Measurements from ENCODE around the gene LCLAT1.

The LCLAT1 gene

GRCh38 chr2:30434708-30435107 is 12.3 kb upstream of the LCLAT1 start:
- H3K9me3 Mint-ChIP-seq = no peaks in the 10 kb centered on the region
- ATAC-seq (ENCODE audit: low read depth) = no peak
- no peak overlapping the region for H3K4me3 Mint-ChIP-seq
- H3K4me1 Mint-ChIP-seq = peaks cover 13% of the 10 kb centered on the region
- H3K36me3 Mint-ChIP-seq = peaks cover 2% of the 10 kb centered on the region
- no peaks in the 10 kb centered on the region for H3K27me3 Mint-ChIP-seq
- no peak overlapping the region for H3K27ac Mint-ChIP-seq
- DNase-seq (ENCODE audit: low spot score in 2 of 2) = no peak

GRCh38 chr2:30436859-30437435 is 10.1 kb upstream of the LCLAT1 start:
- no peaks in the 10 kb centered on the region for H3K9me3 Mint-ChIP-seq
- peak; percentile 88 for ATAC-seq (ENCODE audit: low read depth)
- peak in 1 of 2 donors; percentile 16 for DNase-seq (ENCODE audit: low spot score in 2 of 2)
- H3K36me3 Mint-ChIP-seq = peaks cover 2% of the 10 kb centered on the region
- H3K4me3 Mint-ChIP-seq = no peak overlapping the region
- H3K27me3 Mint-ChIP-seq = no peaks in the 10 kb centered on the region
- peak overlapping the region; percentile 89 for H3K27ac Mint-ChIP-seq
- peaks cover 13% of the 10 kb centered on the region for H3K4me1 Mint-ChIP-seq

GRCh38 chr2:30437809-30438548 is 9.1 kb upstream of the LCLAT1 start:
- ATAC-seq (ENCODE audit: low read depth) = no peak
- Mint-ChIP-seq H3K9me3 (no peaks in the 10 kb centered on the region), H3K27ac (peak overlapping the region; percentile 89), H3K4me3 (no peak overlapping the region), H3K4me1 (peaks cover 13% of the 10 kb centered on the region), H3K36me3 (no peaks in the 10 kb centered on the region), H3K27me3 (no peaks in the 10 kb centered on the region)
- DNase-seq (ENCODE audit: low spot score in 2 of 2) = no peak

- Mint-ChIP-seq H3K36me3 (no peaks in the 10 kb centered on the region), H3K9me3 (no peaks in the 10 kb centered on the region), H3K4me1 (peaks cover 13% of the 10 kb centered on the region), H3K27me3 (no peaks in the 10 kb centered on the region), H3K27ac (peak overlapping the region; percentile 74), H3K4me3 (no peak overlapping the region)
- DNase-seq (ENCODE audit: low spot score in 2 of 2) (no peak), ATAC-seq (ENCODE audit: low read depth) (no peak)
Observed at GRCh38 chr2:30439296-30439695, 7.8 kb upstream of the LCLAT1 start.

- ATAC-seq (ENCODE audit: low read depth) (no peak), DNase-seq (ENCODE audit: low spot score in 2 of 2) (no peak)
- Mint-ChIP-seq H3K27me3 (no peaks in the 10 kb centered on the region), H3K36me3 (no peaks in the 10 kb centered on the region), H3K4me3 (no peak overlapping the region), H3K4me1 (peaks cover 11% of the 10 kb centered on the region), H3K9me3 (no peaks in the 10 kb centered on the region), H3K27ac (peak overlapping the region; percentile 74)
Observed at GRCh38 chr2:30439879-30440278, 7.2 kb upstream of the LCLAT1 start.

GRCh38 chr2:30441023-30441422 is 6.0 kb upstream of the LCLAT1 start:
- ATAC-seq (ENCODE audit: low read depth) = no peak
- Mint-ChIP-seq H3K4me1 (peaks cover 11% of the 10 kb centered on the region), H3K27me3 (no peaks in the 10 kb centered on the region), H3K9me3 (no peaks in the 10 kb centered on the region), H3K36me3 (no peaks in the 10 kb centered on the region), H3K27ac (no peak overlapping the region), H3K4me3 (no peak overlapping the region)
- DNase-seq (ENCODE audit: low spot score in 2 of 2) = no peak

- H3K4me1 Mint-ChIP-seq = peaks cover 9% of the 10 kb centered on the region
- no peaks in the 10 kb centered on the region for H3K36me3 Mint-ChIP-seq
- ATAC-seq (ENCODE audit: low read depth) (no peak), DNase-seq (ENCODE audit: low spot score in 2 of 2) (no peak)
- no peaks in the 10 kb centered on the region for H3K9me3 Mint-ChIP-seq
- H3K27ac Mint-ChIP-seq = no peak overlapping the region
- no peak overlapping the region for H3K4me3 Mint-ChIP-seq
- no peaks in the 10 kb centered on the region for H3K27me3 Mint-ChIP-seq
Observed at GRCh38 chr2:30443081-30443480, 4.0 kb upstream of the LCLAT1 start.

- Mint-ChIP-seq H3K9me3 (no peaks in the 10 kb centered on the region), H3K4me1 (peaks cover 15% of the 10 kb centered on the region), H3K4me3 (no peak overlapping the region), H3K27me3 (no peaks in the 10 kb centered on the region), H3K36me3 (no peaks in the 10 kb centered on the region), H3K27ac (no peak overlapping the region)
- DNase-seq (ENCODE audit: low spot score in 2 of 2) = no peak
- ATAC-seq (ENCODE audit: low read depth) = no peak
Observed at GRCh38 chr2:30444273-30444672, 2.8 kb upstream of the LCLAT1 start.

GRCh38 chr2:30445266-30445821 is 1.7 kb upstream of the LCLAT1 start:
- DNase-seq (ENCODE audit: low spot score in 2 of 2) (no peak), ATAC-seq (ENCODE audit: low read depth) (no peak)
- Mint-ChIP-seq H3K27ac (no peak overlapping the region), H3K4me3 (peak overlapping the region; percentile 24), H3K36me3 (no peaks in the 10 kb centered on the region), H3K27me3 (no peaks in the 10 kb centered on the region), H3K4me1 (peaks cover 18% of the 10 kb centered on the region), H3K9me3 (no peaks in the 10 kb centered on the region)

- H3K27me3 Mint-ChIP-seq = no peaks in the 10 kb centered on the region
- peaks cover 21% of the 10 kb centered on the region for H3K4me1 Mint-ChIP-seq
- H3K27ac Mint-ChIP-seq = peak overlapping the region; percentile 93
- ATAC-seq (ENCODE audit: low read depth) (no peak), DNase-seq (ENCODE audit: low spot score in 2 of 2) (no peak)
- no peaks in the 10 kb centered on the region for H3K9me3 Mint-ChIP-seq
- peaks cover 3% of the 10 kb centered on the region for H3K36me3 Mint-ChIP-seq
- peak overlapping the region; percentile 98 for H3K4me3 Mint-ChIP-seq
Observed at GRCh38 chr2:30446602-30447148, 371 bp upstream of the LCLAT1 start.

- H3K27me3 Mint-ChIP-seq = no peaks in the 10 kb centered on the region
- H3K4me3 Mint-ChIP-seq = peak overlapping the region; percentile 98
- H3K27ac Mint-ChIP-seq = peak overlapping the region; percentile 93
- ATAC-seq (ENCODE audit: low read depth) = no peak
- peaks cover 3% of the 10 kb centered on the region for H3K36me3 Mint-ChIP-seq
- DNase-seq (ENCODE audit: low spot score in 2 of 2) = no peak
- peaks cover 26% of the 10 kb centered on the region for H3K4me1 Mint-ChIP-seq
- H3K9me3 Mint-ChIP-seq = no peaks in the 10 kb centered on the region
Observed at GRCh38 chr2:30448308-30448707, 1.3 kb downstream of the LCLAT1 start.

- H3K27me3 Mint-ChIP-seq = no peaks in the 10 kb centered on the region
- H3K4me1 Mint-ChIP-seq = peaks cover 29% of the 10 kb centered on the region
- peaks cover 3% of the 10 kb centered on the region for H3K36me3 Mint-ChIP-seq
- DNase-seq (ENCODE audit: low spot score in 2 of 2) = no peak
- H3K9me3 Mint-ChIP-seq = no peaks in the 10 kb centered on the region
- ATAC-seq (ENCODE audit: low read depth) = no peak
- H3K27ac Mint-ChIP-seq = no peak overlapping the region
- peak overlapping the region; percentile 98 for H3K4me3 Mint-ChIP-seq
Observed at GRCh38 chr2:30448866-30449265, 1.8 kb downstream of the LCLAT1 start.

GRCh38 chr2:30450025-30450424 is 3.0 kb downstream of the LCLAT1 start:
- peaks cover 3% of the 10 kb centered on the region for H3K36me3 Mint-ChIP-seq
- peaks cover 29% of the 10 kb centered on the region for H3K4me1 Mint-ChIP-seq
- DNase-seq (ENCODE audit: low spot score in 2 of 2) (no peak), ATAC-seq (ENCODE audit: low read depth) (no peak)
- H3K27ac Mint-ChIP-seq = peak overlapping the region; percentile 16
- H3K9me3 Mint-ChIP-seq = no peaks in the 10 kb centered on the region
- no peak overlapping the region for H3K4me3 Mint-ChIP-seq
- H3K27me3 Mint-ChIP-seq = no peaks in the 10 kb centered on the region

- Mint-ChIP-seq H3K4me1 (peaks cover 32% of the 10 kb centered on the region), H3K27ac (no peak overlapping the region)
Observed at GRCh38 chr2:30453498-30453897, 6.5 kb downstream of the LCLAT1 start.

More at GRCh38 chr2:30453498-30453897, 6.5 kb downstream of the LCLAT1 start:
- DNase-seq (ENCODE audit: low spot score in 2 of 2) (no peak), ATAC-seq (ENCODE audit: low read depth) (no peak)
- Mint-ChIP-seq H3K36me3 (peaks cover 3% of the 10 kb centered on the region), H3K27me3 (no peaks in the 10 kb centered on the region), H3K9me3 (peaks cover 3% of the 10 kb centered on the region), H3K4me3 (no peak overlapping the region)

All from memory B cell (primary cell).